GM12875 (cell line): ENCODE measurements around the gene DCLK2.

Experiments used
- H3K4me3 ChIP-seq: one replicate; pipeline ENCODE4 v1.5.1; 2011; ENCODE audit warnings: low read depth, low read length, control low read depth
- CTCF ChIP-seq: IDR thresholded peaks from 2 replicates; pipeline ENCODE4 v1.5.1; 2011; ENCODE audit warnings: low read depth, mild to moderate bottlenecking, control low read depth, inconsistent platforms, low read length, moderate library complexity, borderline replicate concordance; ENCODE audit not compliant: insufficient read depth

DCLK2 gene

GRCh38 chr4:150090836-150091235 is 12.6 kb downstream of the DCLK2 start:
- H3K4me3 ChIP-seq = no peak overlapping the region
- no peak for TF ChIP-seq CTCF

- no peak overlapping the region for H3K4me3 ChIP-seq
- no peak for TF ChIP-seq CTCF
Measured at GRCh38 chr4:150094676-150095075, 16.4 kb downstream of the DCLK2 start.

GRCh38 chr4:150096625-150097024 is 18.4 kb downstream of the DCLK2 start:
- H3K4me3 ChIP-seq = no peak overlapping the region
- TF ChIP-seq CTCF = no peak

- no peak for TF ChIP-seq CTCF
- no peak overlapping the region for H3K4me3 ChIP-seq
Measured at GRCh38 chr4:150098214-150098613, 20.0 kb downstream of the DCLK2 start.

GRCh38 chr4:150104404-150105027 is 26.3 kb downstream of the DCLK2 start:
- no peak overlapping the region for H3K4me3 ChIP-seq
- TF ChIP-seq CTCF = no peak

- no peak for TF ChIP-seq CTCF
- H3K4me3 ChIP-seq = no peak overlapping the region
Measured at GRCh38 chr4:150106886-150107285, 28.6 kb downstream of the DCLK2 start.

- no peak for TF ChIP-seq CTCF
- no peak overlapping the region for H3K4me3 ChIP-seq
Measured at GRCh38 chr4:150108691-150109090, 30.4 kb downstream of the DCLK2 start.
